Brain pericyte (primary cell): ENCODE data around the gene MRPL50.

ENCODE experiments used
- DNase-seq: peaks from one replicate; pipeline ENCODE4 v3.0.0-alpha.2; 2012; ENCODE audit warnings: low read depth, low spot score

The MRPL50 gene

DNA sequence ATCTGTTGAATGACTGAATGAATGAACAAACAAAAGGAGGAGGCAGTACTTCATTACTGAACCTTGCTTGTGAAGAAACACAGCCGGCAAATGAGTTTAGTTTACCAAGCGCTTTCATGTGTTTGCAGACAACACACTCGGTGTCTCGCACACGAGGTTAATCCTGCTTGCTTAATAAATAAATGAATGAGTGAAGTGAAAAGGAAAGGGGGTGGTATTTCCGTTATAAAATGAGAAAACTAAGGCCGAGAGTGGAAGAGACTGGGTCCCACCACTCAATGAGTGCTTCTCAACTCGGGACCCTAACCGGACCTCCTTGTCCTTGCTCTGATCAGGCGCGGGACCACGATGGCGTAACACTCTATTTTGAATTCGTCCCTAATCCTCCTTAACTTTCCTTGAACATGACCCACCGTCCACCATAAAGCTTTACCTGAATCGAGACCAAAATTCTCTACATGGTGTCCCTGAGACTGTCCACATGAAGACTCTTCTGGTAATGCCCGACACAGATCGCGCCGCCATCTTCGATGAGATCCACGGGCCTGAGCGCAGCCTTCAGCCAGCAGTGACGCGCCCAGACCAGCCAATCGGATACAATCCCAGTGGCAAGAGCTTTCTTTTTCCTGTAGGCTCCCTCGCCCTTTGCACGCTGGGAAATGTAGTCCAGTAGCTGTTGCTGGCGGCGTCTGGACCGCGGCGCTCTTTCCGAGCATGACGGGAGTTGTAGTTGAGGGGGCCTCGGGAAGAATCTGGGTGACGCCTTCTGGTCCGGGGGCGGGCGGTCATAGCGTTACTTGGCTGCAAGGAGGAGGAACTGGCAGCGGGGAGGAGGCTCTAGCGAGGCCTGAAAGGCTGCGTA is at the start of gene MRPL50, which contains the start of gene ZNF189:
Gene MRPL50, minus strand, starts transcription at position 551 of the 862 bp plus-strand sequence. Its CDS starts 26 bp downstream, at position 525.
Gene ZNF189, plus strand, starts transcription at position 784 of the 862 bp plus-strand sequence. CDS start 306 bp downstream, outside the sequence.
- DNase-seq, result peak; percentile 97

DNA sequence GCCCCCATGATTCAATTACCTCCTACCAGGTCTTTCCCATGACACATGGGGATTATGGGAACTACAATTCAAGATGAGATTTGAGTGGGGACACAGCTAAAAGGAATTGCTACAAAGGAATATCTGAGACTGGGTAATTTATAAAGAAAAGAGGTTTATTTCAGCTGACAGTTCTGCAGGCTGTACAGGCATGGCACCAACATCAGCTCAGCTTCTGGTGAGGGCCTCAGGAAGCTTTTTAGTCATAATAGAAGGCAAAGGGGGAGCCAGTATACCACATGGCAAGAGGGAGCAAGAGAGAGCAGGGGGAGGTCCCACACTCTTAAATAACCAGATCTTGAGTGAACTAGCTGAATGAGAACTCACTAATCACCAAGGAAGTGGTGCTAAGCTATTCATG is 48.3 kb upstream of the MRPL50 start:
- DNase-seq, result no peak

DNA sequence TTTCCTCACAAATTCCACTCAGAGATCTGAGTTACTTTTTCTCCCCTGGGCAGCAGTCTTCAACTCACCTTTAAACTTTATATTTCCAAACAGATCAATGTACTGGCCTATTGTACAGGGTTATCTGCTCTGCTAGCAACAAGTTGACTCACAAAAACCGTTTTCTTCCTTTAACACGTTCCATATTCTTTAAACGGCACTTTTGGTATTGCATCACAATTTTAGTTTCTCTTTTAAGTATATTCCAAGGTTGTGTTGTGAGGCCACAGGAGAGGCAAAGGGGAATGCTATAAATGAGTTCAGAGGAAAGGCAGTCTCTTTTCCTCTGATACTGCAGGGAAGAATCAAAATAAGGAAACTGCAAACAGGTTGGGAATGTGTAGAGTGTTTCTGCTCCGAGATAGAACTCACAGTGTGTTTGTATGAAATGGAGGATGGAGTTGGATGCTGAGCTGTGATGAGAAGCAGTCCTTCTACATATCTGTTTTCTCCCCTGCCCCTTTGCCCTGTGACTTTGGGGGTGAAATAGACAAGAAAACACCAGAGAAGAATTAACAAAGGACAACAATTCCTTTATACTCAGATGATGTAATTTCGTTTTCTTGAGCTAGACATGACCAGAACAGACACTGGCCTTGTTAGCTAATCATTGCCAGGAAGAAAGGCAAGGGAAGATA is 47.1 kb upstream of the MRPL50 start:
- DNase-seq, result no peak

DNA sequence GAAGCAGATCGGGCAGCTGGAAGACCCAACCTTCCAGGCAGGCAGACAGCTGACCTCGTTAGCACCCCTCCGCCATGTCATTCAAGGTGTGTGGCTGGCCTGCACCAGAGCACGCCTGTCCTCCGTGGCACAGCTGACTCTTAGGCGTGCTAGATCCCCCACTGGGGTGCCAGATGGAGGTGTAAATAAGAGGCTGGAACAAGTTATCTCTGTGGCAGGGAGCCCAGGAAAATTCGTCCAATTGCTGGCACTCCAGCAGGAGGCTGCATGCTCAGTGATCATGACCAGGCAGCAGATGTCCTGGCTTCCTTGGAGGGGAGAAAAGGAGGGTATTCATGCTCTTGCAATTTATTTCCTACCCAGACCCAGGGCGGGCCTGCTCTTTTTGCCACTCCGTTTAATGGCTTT is 45.0 kb upstream of the MRPL50 start:
- no peak for DNase-seq

DNA sequence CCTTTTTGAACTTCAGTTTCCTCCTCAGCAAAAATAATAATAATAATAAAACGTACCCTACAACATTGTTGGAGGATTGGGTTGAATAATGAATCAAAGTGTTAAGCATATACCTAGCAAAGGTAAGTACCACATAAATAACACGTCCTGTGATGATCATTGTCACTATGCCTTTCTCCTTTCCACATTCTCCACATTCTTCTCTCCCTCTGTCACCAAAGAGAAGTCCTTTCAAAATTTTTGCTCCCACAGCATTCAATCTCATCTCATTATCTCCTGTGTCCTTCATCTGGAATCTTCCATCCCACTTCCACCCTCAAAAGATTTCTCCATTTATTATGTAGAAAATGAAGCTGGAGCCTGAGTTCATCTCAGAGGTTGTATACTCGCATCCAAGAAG is 44.3 kb upstream of the MRPL50 start:
- no peak for DNase-seq

DNA sequence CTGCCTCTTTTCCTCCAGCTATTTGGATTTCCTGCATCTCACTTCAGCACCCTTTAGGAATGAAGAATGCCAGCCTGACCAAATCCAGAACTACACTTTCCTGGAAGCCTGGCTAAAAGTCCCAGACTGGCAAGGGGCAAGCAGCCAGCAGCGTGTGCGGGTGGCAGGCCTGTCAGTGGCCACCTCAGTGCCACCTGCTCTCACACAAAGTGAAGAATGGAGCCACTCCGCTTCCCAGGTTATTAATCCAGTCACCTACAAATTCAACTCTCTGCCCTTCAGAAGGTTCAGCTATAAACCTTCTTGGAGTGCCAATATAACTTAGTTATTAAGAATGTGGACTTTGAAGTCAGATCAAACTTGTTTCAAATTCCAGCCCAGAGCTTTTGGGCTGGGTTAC is 43.9 kb upstream of the MRPL50 start:
- DNase-seq, result no peak

DNA sequence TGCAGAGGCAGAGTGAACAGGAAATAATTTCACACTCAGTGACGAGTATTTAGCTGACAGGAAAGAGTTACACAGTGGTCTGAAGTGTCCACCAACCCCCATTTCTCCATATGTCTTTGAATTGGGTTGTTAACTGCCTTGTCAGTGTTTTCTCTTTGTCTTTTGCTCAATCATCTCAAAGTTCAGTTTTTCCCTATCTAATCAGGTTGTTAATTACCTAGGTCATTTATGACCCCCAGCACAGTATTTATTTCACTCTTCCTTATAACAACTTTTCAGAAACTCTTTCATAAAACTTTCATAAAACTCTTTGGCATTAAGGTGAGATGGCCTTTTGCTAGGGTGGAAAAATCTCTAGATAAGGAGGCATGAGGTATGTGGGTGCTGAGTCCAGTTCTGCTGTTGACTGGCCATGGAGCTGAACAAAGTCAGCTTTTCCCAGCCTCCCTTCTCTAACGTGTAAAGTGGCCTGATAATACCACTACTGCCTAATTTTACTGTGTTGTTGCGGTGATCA is 42.4 kb upstream of the MRPL50 start:
- no peak for DNase-seq

DNA sequence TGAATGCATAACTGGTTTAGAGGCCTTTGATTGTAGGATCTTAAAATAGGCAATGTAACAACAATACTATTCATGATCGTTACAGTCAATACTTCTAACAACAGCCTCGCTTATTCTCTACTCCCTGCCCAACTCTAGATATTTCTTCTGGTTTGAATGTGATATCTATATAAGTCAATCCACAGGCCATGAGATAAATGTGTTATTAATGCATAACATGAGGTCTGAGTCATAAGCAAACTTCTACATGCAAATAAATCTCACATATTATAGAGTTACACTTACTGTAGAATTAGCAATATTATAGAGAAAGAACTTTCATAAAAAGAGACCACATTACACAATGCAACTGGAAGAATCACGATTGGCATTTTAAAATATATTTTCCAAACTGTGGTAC is 40.1 kb upstream of the MRPL50 start:
- no peak for DNase-seq

DNA sequence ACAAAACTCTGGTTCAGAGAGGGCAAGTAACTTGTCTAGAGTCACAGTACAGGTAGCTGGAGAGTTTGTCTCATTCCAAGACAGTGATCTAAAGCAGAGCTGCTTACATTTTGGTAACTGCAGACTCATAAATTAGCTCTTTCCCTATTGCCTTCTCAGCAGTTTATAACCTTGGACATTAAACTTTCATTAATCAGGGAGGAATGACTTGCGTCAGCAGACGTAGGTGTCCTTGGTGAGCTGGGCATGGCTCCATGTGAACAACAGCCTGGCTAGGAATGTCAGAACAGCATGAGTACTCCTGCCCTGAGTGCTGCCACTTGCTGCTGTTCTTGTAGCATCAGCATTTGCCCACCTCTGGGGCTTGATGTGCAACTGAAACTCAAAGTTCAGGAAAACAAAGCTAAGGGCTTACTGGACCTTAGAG is 39.4 kb upstream of the MRPL50 start:
- no peak for DNase-seq

DNA sequence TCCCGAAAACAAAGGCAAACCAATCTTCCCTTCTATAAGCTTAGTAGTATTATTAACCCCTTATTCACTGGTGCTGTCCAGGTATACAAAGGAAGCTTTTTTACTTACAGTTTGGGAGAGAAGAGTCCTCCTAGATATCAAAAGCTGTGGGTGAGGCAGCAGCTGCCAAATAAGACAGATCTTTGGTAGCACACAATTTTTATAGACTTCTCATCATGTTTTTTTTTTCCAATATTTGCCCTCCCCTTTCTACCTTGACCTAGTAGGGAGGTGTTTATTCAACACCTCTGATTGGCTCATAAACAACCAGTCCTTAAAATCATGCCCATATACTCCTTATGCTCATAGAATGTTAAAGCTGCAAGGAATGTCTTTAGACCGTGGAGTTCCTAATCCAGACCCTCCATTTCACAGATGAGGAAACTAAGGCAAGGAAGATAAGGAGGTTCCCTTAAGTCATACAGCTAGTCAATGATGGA is 37.2 kb upstream of the MRPL50 start, which contains the start of gene ALDOB:
Gene ALDOB, minus strand, starts transcription at position 174 of the 479 bp plus-strand sequence. CDS start 4,887 bp downstream, outside the sequence.
- no peak for DNase-seq

DNA sequence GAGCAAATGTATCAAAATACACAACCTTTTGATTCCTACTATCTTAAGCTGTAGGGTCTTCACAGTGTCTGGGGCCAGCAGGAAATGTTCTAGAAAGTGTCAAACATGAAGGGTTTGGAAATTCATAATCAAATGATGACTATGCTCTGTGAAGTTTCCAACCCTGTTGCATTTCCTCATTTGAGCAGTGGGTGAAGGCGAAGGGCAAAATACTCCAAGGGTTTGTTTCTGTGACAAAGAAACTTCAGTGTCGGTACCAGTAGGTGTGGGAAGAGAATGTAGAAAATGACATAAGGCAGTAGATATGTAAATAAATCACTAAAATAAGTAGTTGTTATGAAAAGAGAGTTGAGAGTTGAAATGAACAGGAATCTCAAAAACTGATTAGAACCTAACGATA is 36.6 kb upstream of the MRPL50 start:
- no peak for DNase-seq

DNA sequence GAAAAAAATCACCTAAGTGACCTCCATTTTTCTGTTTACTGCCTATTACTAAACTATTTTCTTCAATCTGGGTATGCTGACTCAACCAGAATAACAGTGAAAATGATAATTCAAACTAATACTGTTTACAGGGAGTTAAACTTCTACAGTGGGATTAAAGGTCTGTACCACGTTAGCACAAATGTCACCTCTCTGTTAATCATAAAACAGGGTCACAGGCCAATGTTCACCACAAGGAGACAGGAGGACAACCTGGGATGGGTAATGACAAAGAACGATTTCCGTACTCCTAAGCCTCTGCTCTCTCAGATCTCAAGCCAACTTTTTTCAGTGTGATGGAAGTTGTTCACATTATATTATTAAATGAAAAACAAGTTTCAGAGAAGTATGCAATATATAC is 34.8 kb upstream of the MRPL50 start:
- DNase-seq, result no peak

DNA sequence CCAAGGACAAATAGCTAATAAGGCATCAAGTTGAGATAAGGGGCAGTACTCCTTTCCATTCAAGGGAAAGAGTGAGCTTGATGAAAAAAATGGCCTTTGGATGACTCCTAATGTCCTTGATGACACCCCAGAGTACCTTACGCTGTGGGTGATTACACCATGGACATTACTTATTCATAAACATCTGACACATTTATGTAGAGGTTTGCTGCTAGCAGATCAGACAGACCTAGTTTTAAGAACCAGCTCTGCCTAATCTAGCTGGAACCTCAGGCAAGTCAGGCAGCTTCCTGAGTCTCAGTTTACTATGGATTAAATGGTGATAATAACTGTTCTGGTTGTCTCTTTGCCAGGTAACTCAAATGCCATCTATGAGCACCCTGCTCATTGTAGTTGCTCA is 34.3 kb upstream of the MRPL50 start:
- no peak for DNase-seq

DNA sequence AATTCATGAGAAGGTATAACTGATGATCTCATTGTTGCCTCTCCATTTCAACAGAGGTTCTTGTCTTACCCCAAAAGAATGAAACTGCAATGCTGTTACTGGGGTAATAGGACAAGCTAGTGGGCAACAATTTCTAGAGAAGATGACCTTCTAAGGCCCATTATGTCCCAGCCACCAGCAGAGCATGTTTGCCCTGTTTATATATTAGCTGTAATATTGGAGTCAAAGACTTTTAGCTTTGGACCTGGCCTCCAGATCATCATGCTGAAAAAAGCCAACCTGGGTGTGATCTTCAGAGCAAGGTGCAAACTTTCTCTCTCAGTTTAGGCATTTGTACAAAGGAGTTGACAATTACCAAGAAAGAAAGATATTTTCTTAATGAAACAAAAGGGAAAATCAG is 33.8 kb upstream of the MRPL50 start:
- DNase-seq, result no peak

DNA sequence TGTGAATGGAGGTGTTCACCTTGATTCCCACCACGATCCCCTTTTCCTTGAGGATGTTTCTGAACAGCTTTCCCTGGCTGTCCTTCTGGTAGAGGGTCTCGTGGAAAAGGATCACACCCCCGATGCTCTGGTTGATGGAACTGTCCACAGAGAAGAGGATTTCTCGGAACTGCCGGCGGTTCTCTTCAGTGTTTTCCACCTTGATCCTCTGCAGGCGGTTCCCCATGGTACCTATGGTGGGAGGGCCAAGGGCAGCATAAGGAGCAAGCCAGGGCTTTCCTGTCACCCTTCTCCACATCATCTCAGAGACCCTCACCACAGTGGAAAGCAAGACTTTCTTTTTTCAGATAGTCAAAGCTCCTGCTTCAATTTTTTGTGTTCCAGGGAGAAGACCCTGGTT is 31.3 kb upstream of the MRPL50 start:
- no peak for DNase-seq

DNA sequence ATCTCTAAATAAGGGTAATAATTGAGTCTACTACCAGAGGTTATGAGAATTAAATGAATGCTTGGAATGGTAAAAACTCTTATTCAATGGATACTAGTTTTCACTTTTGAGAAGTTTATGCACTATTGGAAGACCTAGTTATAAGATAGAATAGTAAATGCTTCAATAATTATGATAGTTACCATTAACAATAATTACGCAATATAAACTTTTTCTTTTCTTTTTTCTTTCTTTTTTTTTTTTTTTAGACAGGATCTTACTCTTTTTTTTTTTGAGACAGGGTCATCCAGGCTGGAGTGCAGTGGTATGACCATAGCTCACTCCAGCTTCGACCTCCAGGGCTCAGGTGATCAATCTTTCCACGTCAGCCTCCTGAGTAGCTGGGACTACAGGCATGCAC is 30.5 kb upstream of the MRPL50 start:
- no peak for DNase-seq

DNA sequence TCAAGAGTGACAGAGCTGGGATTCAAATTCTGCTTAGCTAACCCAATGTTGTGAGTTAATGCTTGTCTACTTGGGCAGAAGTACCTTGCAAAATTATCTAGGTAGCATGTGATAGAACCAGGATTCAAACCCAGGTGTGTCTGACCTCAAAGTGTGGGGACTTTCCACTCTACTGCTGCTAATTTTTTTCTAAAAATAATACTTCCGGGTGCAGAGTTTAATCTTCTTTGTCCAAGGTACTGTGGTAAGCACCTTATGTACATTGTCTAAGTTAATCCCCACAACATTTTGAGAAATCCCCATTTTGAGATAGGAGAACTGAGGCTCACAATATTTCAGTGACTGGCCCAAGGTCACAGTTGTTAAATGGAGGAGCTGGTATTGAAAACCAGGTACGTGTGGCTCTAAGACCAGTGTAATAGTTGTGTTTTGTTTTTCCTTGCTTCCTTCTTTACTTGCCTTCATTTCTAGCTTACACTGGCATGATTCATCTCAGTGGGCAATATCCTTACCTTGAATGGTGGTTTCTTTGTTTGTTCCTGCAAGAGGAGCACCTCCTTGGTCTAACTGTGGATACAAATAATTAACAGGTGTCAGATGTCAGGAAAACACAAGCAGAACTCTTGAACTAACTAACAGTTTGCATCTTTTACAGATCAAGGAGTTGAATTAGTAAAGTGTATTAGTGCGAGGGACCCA is 29.7 kb upstream of the MRPL50 start:
- no peak for DNase-seq

DNA sequence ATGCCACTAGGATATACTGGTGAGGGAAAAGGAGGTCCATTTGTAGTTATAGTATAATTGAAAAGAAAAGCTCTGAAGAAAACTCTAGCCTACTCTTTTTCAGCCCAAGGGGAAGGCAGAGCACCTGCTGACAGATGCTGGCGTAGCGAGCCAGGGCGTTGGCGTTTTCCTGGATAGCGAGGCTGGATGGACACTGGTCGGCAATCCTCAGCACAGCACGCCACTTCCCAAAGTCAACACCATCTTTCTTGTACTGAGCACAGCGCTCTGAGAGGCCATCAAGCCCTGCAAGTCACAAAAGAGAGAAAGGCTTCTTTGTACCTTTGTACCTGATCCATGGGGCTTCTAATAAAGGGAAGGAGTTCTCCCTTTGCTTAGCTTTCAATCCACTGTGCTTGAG is 28.9 kb upstream of the MRPL50 start:
- DNase-seq, result no peak

DNA sequence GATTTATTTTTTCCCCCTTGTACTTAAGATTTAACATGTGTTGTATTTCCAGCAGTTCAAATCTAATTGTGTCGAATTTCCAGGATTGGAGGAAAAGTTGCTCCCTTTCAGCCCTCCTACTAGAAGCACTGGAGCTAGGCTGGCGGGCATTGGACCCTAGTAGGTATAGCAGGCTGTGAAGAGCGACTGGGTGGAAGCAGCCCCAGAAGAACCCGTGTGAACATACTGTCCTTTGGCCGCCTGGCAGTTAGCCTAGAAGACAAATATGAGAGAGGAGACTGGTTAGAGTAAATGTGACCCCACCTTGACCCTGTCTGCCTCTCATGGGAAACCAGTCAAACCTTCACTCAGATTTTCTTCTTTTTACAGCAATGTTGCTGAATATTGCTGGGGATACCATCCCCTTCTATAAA is 23.2 kb upstream of the MRPL50 start:
- DNase-seq, result peak; percentile 44

DNA sequence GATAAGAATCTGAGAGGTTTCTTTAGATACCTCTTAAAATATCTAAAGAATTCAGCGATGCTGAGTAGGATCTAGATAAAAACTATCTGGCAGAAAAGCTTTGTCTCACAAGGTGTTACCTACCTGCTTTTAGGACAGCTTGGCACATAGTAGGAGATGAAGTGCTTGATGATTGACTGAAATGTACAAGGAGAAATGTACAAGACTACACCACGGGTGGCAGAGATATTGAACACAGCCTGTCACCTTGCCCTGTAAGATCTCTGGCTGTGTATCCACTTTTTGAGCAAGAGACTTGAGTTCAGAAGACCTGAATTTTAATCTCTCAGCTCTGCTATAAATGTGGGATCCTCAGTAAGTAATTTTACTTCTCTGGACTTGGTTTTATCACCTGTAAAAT is 21.4 kb upstream of the MRPL50 start:
- no peak for DNase-seq

DNA sequence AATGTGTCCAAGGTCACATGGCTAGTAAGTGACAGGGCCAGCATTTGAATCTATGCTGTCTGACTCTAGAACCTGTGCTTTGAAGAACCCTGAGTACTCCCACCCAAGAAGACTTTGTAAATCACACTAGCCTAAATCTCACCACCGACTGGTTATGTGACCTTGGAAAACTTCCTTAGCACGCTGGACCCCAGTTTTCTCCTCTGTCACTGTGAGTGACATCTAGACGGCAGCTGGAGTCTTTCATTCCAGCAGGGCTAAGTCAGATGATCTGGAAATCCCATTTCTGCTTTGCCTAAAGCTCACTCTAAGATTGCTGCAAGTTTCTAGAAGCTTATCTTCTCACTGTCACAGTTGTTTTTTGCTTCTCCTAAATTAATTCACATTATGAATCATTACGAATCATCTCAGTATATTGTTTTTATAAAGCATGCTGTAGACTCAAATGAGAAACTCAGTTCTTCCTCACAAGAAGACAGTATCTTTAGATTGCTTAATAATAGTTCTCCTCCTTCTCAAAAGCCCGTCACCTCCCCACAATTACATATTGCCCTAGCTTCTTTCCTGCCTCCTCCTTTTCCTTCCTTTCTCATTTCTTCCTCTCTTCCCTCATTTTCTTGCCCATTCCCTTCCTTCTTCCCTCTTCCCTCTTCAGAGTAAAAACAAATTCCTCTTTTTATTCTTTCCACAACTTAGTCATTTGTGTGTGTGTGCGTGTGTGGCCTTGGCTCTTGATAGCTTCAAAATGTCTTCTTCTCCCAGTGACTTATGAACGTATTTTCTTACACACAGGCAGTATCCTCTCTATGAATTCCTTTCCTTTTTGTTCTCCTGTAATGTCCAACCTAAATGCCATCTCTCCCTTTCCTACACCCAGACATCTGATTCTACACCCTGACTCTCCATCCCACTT is 20.4 kb upstream of the MRPL50 start:
- no peak for DNase-seq
